Frontal cortex (tissue), 4 donors: ENCODE data around the gene CHI3L2. TPM values are rescaled to one million over a fixed set of nuclear protein-coding genes. Genes with fewer than 3 reads are reported as not detected.

Experiments used
- DNase-seq, 2 donors: peaks; one replicate each; pipeline ENCODE4 v3.0.0; 2012; ENCODE audit warnings: low spot score in 2 of 2
- FAIRE-seq: peaks from 2 replicates; lab custom pipeline; 2012; peaks lifted over from hg19 to GRCh38; lab: Jason Lieb, UNC
- total RNA-seq: library from RNA; depleted of rRNA; stranded (reverse); fragments of >200 nt; gene quantifications from one replicate; pipeline ENCODE4 v1.2.3, GENCODE V29; 2014
- donor health status: control.
- donor health status: control.
- donor health status: control.

Gene CHI3L2
- 0.41 TPM for total RNA-seq

DNA sequence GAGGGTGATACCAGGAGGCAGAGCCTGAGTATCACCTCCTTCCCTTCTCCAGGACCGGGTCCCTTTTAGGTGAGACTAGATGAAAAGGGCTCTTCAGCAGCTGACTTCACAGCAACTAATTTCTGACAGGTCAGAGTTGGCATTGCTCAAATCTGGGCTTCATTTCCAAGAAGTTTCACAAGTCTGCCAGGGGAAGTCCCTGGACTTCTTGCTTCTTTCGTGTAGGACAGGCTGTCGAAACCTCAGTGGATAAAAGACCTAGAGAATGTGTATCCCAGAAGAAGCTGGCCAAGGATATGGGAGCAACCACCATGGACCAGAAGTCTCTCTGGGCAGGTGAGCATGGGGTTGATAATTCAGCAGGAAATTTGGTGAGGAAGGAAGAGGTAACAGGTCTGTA, at the start of gene CHI3L2:
Gene CHI3L2 (plus strand): TSS at position 280 of the 400 bp plus-strand sequence. CDS start 17 bp downstream, at position 297.
- no peak for FAIRE-seq
- no peak for DNase-seq

DNA sequence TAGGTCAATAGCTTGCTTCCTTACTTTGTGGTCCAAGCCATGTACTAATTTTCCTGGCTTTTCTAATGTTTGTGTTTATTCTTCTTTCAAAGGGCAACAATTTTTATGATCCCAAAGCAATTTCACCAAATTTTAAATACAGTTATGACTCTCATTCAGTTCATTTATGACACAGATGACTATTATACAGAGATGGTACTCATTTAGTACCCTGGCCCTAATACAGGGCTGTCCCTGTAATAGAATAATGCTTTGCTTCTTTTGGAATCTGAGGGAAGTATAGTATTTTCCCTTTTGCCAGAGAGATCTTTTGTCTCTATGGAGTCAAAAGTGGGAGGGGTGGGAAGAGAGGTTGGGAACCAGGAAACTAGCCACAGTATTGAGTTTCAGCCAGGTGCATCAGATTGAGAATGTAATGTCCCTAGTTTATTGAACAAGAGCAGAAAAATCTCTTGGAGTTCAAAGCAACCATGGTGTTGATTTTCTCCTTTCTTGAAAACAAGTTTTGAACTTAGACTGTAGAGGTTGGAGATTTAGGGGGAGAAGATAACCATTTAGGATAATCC, 47.5 kb upstream of the CHI3L2 start:
- DNase-seq (no peak), FAIRE-seq (no peak)

DNA sequence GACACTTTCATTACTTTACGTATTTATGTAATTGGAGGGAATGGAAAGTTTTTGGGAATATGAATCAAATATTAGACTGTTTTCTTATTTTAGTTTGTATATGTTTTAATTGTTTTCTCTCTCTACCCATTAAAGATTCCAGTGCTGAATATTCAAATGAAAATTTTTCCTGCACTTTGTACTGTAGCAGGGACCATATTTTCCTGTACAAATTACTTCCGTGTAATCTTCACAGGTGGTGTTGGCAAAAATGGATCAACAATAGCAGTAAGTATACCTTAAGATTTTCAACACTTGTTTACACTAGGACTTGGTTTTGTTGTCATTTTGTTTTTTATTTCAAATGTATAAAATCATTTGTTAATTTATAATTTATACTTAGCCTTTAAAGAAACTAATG, 45.5 kb upstream of the CHI3L2 start:
- no peak for DNase-seq
- FAIRE-seq, result peak; percentile 44

GRCh38 chr1:111183308-111184069, 44.0 kb upstream of the CHI3L2 start:
- DNase-seq (no peak), FAIRE-seq (no peak)

GRCh38 chr1:111184663-111185062, 42.9 kb upstream of the CHI3L2 start:
- FAIRE-seq, result peak; percentile 44
- no peak for DNase-seq

GRCh38 chr1:111190931-111191451, 36.5 kb upstream of the CHI3L2 start:
- FAIRE-seq (no peak), DNase-seq (no peak)

DNA sequence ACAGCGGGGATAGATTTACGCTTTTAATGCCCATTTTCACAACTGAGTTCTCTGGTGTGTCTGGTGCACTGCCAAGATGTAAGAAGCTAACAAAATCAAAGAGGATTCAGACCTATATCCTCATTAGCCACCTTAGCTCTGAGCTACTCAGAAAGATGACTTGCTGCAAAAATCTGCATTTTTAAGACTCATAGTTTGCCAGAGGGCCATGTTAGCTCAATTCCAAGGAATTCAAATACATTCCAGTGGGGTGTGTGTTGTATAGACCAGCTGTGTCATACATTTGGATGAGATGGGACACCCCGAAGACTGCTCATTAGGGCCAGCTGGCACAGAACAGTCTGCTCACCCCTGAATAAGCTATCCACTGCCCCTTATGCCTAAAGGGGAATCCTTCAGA, 36.0 kb upstream of the CHI3L2 start:
- FAIRE-seq (no peak), DNase-seq (no peak)

DNA sequence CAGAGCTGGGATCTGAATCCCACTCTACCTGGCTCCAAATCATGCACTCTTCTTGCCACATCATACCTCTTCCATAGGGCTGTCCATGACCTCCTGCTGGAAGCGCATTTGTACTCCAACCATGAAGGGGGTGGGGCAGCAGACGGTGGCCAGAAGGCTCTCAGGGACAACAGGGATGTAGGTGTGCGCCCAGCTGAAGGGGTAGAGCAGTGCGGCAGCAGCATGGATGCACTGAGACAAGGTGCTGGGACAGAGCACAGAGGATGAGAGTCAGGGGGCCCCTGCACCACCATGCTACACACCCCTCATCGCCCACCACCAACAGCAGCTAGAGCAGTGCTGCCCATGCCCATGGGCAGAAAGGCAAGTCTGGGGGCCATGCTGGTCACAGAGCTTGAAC, 35.4 kb upstream of the CHI3L2 start:
- FAIRE-seq, result no peak
- no peak for DNase-seq

DNA sequence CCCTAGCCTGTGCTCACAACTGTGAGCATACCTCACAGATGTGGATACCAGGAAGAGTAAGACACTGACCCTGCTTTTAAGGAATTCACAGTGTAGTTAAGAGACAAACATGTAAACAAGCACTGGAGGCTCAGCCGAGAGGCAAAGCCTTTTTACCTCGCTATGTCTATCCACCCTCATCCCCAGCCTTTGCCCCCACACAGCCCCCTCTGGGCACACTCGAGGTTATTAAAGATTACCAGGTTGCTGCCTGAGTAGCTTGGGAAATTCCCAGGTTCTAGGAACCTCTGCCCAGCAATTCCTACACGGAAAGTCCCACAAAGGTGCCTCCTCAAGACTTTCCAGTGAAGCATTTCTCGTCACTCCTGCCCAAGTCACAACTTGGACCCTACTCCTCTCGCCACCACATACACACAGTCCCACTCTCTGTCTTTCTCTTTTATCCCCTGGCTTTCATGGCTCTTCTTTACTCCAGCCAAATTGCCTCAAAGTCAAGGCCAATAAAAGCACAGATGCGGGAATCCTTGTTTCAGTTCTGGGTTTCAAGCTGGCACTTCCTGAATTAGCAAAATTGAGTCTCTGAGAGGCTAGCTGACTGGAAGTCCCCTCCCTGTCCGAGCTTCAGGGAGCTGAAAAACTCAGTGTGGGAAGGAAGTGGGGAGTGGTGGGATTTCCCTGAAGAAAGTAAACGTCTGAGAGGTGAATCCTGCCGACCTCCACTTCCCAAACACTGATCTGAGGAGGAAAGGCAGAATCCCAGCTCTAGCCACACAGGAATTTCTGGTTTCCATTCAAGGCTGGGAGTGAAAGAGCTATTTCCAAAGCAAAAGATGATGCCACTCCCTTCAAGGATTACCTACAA, 34.6 kb upstream of the CHI3L2 start:
- no peak for FAIRE-seq
- DNase-seq, result no peak

- FAIRE-seq (no peak), DNase-seq (no peak)
These were observed 33.6 kb upstream of the CHI3L2 start for GRCh38 chr1:111193712-111194480.

- DNase-seq (no peak), FAIRE-seq (no peak)
These were observed 32.4 kb upstream of the CHI3L2 start for GRCh38 chr1:111195002-111195684.

- FAIRE-seq, result no peak
- DNase-seq, result no peak
These were observed 31.3 kb upstream of the CHI3L2 start for GRCh38 chr1:111196213-111196612.

- no peak for FAIRE-seq
- no peak for DNase-seq
These were observed 29.8 kb upstream of the CHI3L2 start for GRCh38 chr1:111197598-111198284.

DNA sequence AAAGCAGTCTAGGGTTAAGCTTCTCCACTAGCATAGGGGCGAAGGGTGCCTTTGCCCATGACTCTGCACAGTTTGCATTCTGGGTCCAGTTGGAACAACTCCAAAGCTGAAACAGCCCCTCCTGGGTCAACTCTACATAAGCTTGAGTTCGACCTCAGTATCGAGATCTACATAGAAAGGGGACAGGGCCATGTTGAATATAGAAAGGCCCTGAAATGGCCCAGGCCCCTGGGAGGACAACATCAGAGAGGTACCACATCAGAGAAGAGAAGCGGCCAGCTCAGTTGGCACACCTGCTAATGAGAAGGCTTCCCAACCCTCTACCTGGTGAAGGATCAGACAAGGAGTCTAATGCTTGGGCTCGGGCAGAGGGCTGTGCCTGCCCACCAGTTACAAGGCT, 28.7 kb upstream of the CHI3L2 start:
- DNase-seq, result no peak

GRCh38 chr1:111199329-111199728, 28.2 kb upstream of the CHI3L2 start:
- no peak for DNase-seq
- FAIRE-seq, result no peak

More for the DNA sequence above, 28.7 kb upstream of the CHI3L2 start:
- no peak for FAIRE-seq

DNA sequence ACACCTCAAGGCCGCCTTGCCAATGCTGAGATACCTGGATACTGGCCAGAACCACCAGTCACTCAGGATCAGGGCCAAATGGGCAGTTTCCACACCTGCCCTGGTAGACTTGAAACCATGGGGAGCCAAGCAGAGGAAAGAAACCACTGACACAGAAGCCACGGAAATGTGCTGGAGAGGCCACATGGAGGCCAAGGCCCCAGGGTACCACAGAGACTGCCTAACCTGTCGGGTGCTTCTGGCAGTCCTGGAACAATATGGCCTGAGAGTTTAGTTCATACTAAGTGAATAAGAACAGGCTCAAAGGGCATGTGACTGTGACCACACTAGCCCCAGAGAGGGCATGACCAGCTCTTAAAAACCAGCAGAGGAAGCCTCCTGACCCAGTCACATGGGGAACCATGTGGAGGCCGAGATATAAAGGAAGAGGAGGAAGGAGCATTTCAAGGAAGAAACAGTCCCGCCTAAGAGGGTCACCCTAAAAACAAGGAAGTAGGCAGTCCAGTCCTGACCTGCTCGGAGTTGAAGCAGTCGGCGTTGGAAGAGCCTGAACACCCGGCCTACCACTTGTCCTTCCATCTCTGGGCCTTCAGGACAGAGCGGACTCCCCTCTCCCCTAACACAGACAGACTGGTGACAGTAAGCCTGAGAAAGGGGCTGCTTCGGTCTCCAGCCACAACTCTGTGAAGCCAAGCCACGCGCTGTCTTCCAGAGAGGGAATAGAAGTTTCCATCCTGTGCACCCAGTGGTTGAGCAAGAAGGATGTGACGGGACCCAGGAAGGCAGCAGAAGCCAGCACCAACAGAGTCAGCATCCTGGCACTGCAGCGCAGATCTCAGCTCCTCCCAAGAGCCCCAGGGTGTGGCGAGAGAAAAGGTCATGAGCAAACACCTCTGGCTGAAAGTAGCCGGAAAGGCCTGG, 27.4 kb upstream of the CHI3L2 start, which contains the start of gene DENND2D:
Gene DENND2D (minus strand): TSS at position 766 of the 921 bp plus-strand sequence. CDS start 187 bp downstream, at position 579.
- DNase-seq, result no peak
- no peak for FAIRE-seq

GRCh38 chr1:111200802-111201161, 26.7 kb upstream of the CHI3L2 start:
- DNase-seq (no peak), FAIRE-seq (no peak)
